Mesenteric fat pad (tissue), 1 donor: ENCODE data around the gene NECAB3. TPM values are rescaled to one million over a fixed set of nuclear protein-coding genes. Genes with fewer than 3 reads are reported as not detected.
A peak's percentile ranks its signal among the peaks of the same experiment; 100 is the strongest.

ENCODE experiments used
- DNase-seq: peaks from one replicate; pipeline ENCODE4 v3.0.0-alpha.2; 2020; ENCODE audit warnings: low spot score
- total RNA-seq: library from RNA; stranded (reverse); fragmentation: NEBNext Ultra II Directional; extraction: Animal tissue kit (Norgen Biotek cat#: 25700); gene quantifications from one replicate; pipeline ENCODE4 v1.2.1, GENCODE V29; 2021
- donor health status: DM: yes; HTN: yes; CAD: no.

Gene NECAB3
- total RNA-seq, 1 donor from 2014 or later: 22.5 TPM

DNA sequence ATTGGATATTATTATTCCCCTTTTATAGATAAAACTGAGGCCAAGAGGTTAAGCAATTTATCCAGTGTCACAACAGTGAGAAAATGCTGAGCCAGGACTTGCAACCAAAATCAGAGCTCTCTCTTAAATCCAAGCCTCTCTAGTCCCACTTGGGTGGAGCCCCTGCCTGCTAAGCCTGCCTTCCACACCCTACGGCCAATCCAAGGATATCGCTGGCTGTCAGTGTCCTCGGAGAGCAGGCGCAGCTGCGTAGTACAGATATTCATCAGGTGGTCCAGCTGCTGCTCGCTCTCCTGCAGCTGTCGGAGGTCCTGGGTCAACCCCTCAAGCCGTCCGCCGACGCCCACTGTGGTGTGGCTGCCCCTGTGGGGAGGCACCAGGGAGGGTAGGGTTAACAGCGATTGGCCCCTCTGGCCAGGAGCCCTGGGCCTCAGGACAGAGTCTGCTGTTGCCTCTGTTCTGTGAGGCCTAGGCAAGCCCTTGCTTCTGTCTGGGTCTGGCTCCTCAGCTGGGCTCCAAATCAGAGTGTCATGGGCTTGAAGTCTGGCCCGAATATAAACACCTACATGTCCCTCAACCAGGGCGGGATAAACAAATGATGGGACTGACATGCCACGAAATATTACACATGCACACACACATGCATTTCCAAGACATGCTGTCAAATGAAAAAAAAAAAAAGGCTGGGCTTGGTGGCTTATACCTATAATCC lies 3.9 kb upstream of the NECAB3 start:
- DNase-seq: no peak

DNA sequence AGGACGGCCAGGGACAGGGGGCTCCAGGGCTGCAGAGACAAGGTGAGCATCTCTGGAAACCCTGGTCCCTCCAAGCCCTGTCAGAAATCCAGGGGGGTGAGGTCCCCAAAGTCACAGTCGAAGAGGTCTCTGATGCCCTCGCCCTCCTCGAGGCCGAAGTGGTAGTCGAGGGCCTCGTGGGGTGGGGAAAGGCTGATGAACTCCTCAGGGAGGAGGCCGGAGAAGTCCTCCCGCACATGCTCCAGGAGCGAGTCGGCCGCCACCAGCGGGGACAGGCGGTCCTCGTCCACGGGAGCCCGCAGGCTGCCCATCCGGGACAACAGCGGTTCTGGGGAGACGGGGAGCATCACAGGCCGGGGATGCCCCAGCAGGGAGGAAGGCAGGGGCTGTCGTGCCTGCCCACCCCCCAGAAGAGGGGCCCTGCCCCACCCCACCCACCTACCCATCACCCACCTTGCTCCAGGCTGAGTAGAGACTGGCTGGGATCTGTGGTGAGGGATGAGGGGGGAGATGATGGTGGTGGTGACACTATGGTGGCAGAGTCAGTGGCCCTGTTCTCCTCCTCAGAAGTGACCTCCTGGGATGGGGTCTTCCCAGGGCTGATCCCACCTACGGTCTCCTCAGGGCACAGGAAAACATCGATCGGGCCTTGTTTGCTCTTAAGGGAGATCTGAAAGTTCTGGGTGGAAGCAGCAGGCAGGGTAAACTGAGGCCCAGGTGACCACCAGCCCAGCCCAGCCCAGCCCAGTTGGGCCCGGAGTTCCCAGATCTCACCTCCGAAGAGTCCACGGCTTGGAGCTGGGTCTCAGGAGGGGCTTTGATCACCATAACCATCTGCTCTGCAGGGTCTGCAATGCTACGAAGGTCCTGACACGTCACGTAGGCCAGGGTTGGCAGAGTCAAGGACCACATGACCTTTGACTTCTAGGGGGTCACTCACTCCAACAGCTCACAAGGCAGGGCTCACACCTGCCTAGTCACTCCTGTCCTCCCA lies 2.7 kb upstream of the NECAB3 start:
- DNase-seq: no peak

GRCh38 chr20:33676121-33676520 lies 1.9 kb upstream of the NECAB3 start:
- no peak for DNase-seq

- no peak for DNase-seq
Measured at GRCh38 chr20:33675136-33675959, 1.1 kb upstream of the NECAB3 start.

GRCh38 chr20:33673410-33674293 lies 576 bp downstream of the NECAB3 start:
- no peak for DNase-seq

DNA sequence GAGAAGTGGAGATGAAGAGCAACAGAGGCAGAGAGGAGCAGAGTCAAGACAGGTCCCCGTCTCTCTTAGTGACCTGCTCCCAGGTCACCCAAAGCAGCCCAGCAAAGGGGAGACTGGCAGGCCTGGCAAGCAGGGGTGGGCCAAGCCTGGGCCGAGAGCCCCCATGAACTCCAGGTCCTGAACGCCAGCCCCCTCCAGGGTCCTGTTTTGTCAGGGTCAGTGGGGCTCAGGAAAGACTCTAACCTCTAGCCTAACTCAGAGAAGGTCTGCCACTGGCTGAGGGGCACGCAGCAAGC lies 1.2 kb downstream of the NECAB3 start:
- no peak for DNase-seq

GRCh38 chr20:33672426-33673113 lies 1.7 kb downstream of the NECAB3 start:
- DNase-seq: no peak

DNA sequence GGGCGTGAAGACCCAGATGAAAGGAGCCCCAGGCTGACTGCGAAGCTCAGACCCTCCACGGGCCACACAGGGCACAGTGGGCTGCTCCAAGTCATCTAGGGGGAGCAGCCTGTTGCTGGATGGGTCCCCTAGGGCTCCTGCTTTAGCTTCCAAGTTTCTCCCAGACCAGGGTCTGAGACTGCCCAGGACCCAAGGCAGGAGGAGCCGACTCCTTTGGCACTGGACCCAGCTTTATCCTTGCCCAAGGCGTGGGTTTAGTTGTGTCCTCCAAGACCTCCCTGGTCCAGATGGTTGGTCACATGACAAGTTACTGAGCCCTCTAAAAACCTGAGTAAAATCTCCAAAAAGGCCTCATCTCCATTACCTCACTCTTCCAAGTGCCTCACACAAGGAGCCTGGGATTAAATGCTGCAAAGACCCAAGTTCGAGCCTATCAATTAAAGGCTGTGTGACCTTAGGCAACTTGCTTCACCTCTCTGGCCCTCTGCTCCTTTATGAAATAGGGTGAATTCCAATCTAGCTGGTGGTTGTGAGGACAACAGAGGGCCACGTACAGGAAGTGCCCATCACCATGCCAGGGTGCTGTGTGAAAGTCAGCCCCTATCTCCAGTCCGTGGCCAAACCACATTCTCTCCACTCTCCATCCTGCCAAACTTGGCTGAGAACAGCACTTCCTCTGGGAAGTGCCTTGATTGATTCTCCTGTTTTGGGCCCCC lies 2.5 kb downstream of the NECAB3 start:
- no peak for DNase-seq

DNA sequence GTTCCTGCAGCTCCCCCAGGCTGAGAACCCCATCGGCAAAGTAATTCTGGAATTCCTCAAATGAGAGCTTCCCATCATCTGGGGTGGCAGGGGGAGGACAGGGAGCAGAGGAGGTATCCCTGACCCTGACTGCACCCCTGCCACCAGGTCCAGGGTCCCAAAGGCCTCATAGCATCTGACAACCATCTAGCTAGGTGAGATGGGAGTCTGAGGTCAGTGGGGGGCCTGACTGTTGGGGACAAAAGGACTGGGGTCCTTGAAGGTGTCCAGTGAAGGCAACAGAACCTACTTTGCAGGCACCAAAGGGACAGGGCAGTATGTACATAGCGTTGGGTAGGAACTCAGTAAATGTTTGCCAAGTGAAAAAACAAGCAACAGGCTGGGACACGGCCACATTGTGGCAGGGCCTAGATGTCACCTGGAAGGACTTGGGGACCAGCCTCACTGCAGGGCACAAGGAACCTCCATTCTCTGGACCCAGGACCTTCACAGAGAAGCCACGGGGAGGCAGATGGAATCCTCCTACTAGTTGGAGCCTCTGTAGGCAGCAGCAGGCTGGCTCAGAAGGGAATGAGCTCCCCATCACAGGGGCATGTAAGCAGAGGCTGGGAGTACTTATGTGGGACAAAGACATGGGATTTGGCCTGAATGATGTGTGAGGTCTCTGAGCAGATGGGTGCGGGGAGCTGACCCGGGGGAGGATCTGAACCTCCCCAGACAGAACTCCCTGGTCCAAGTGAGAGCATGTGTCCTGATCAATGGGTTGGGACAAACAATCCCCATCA lies 3.3 kb downstream of the NECAB3 start:
- no peak for DNase-seq

- no peak for DNase-seq
Measured at GRCh38 chr20:33669873-33670640, 4.2 kb downstream of the NECAB3 start.

GRCh38 chr20:33669224-33669623 lies 5.0 kb downstream of the NECAB3 start:
- DNase-seq: no peak

DNA sequence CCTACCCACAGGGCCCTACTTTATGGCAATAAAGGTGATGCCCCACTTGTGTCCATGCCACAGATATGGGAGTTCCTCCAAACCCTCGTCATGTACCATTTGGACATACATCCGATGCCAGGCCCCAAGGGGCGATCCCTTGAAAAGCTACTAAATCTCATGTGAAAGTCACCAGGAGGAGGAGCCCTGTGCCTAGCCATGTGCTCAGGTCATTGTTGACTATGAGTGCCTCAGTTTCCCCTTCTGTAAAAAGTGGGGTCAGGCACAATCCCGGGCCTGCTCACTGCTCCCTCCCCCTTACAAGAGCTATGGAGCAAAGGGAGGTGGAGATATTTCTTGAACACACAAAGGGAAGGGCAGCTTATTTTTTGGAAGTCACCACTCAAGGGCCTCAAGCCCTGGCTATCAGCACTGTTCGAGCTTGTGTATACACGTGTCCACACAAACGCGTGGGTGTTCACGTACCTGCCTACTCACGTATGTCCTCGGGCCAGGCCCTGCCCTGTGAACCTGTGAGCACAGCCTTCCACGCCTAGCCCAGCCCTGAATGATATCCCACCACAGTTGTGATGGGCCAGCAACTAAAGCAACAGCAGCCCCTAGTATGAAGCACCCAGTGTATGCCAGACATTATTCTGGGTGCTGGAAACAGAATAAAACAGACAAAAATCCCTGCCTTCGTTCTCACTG lies 5.6 kb downstream of the NECAB3 start:
- DNase-seq: no peak

- DNase-seq: peak; percentile 94
Measured at GRCh38 chr20:33667676-33668465, 6.4 kb downstream of the NECAB3 start.

DNA sequence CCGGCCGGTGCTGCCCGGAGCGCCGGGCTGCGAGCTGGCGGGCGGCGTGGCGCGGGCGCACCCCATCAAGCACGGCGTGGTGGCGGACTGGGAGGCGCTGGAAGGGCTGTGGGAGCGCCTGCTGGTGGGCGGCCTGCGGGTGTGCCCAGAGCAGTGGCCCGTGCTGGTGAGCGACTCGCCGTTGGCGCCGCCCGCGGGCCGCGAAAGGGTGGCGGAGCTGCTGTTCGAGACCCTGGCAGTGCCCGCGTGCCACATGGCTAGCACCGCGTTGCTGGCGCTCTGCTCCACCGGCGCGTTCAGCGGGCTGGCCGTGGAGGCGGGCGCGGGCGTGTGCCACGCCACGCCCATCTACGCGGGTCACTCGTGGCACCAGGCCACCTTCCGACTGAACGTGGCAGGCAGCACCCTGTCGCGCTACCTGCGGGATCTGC lies 7.0 kb downstream of the NECAB3 start:
- DNase-seq: no peak

DNA sequence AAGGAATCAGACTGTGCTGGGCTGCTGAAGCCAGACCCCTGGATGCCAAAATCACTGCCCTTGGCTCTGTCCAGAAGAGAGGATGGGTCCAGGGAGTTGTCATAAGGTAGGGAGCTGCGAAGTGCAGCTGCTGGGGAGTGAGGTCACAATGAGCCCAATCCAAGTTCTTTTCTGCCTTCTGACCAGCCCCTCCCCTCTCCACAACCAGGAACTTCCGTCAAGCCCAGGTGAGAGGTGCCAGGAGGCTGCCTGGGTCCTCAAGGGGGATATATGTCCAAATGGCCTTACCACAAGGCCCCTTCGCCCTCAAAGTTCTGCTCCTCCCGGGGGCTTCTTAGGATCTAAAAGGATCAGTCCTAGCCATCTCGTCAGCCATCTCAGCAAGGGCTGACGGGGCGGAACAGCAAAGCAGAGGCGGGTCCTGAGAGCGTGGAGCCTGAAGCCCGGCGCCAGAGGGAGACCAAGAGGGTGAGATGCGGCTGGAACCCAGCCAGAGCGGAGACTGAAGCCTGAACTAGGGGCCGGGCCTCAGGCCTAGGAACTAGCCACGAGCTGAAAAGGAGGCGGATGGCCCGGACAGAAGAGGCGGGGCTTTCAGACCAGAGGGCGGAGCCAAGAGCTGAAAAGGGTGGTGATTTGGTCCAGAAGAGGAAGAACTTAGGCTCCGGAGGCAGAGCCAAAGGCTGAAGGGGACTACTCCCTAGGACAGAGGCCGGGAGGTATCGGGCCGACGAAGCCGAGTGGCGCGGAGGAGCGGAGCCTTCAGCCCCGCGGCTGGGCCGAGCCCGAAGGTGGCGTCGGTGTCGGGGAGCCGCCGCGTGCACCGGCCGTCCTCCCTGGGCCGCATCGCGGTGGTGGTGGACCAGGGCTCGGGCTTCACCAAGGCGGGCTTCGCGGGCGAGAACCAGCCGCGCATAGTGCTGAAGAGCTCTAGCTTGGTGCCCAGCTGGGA lies 7.7 kb downstream of the NECAB3 start, which contains the start of gene ACTL10:
Gene ACTL10, plus strand, starts transcription at position 651 of the 952 bp plus-strand sequence. CDS start 555 bp downstream, outside the sequence.
- peak; percentile 98 for DNase-seq
